Esophagus muscularis mucosa (tissue), 2 donors: ENCODE measurements around the gene MBOAT7.
"Not testable (repeated sequence)": the region's sequence is repeated elsewhere in the genome, so short reads cannot be mapped to it uniquely, and the experiment has no call there.

Experiments
- POLR2A ChIP-seq: fragments of 450-650 bp; IDR thresholded peaks from one replicate; pipeline ENCODE4 v1.6.1; 2017; ENCODE audit warnings: antibody characterized with exemption, moderate library complexity, mild to moderate bottlenecking, low read depth
- POLR2AphosphoS5 ChIP-seq, 2 donors: sonication (generic); formaldehyde crosslinking; IDR thresholded peaks; one replicate each; pipeline ENCODE4 v1.6.1; 2017; ENCODE audit warnings: antibody characterized with exemption in 2 of 2

DNA sequence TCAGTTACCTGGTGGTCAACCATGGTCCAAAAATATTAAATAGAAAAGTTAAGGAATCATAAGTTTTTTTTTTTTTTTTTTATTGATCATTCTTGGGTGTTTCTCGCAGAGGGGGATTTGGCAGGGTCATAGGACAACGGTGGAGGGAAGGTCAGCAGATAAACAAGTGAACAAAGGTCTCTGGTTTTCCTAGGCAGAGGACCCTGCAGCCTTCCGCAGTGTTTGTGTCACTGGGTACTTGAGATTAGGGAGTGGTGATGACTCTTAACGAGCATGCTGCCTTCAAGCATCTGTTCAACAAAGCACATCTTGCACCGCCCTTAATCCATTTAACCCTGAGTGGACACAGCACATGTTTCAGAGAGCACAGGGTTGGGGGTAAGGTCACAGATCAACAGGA is 24.8 kb upstream of the MBOAT7 start:
- not testable (repeated sequence) for TF ChIP-seq POLR2AphosphoS5 (IDR thresholded peaks at IDR 0.05); POLR2A
